Sigmoid colon (tissue), 7 donors: Measurements from ENCODE around the gene ZSCAN2. TPM values are rescaled to one million over a fixed set of nuclear protein-coding genes. Genes with fewer than 3 reads are reported as not detected.
"Not testable (repeated sequence)": the region's sequence is repeated elsewhere in the genome, so short reads cannot be mapped to it uniquely, and the experiment has no call there.

Source experiments
- DNase-seq: peaks from one replicate; pipeline ENCODE4 v3.0.0-alpha.2; 2019
- H3K27ac ChIP-seq, 4 donors: fragments of 200-600 bp; sonication (generic); one replicate each; pipeline ENCODE4 v1.5.1; 2016 to 2019; ENCODE audit warnings: mild to moderate bottlenecking in 1 of 4
- H3K27me3 ChIP-seq, 3 donors: fragments of 200-600 bp; sonication (generic); one replicate each; pipeline ENCODE4 v1.5.1; 2019; ENCODE audit warnings: mild to moderate bottlenecking in 1 of 3
- H3K36me3 ChIP-seq, 4 donors: fragments of 200-600 bp; sonication (generic); one replicate each; pipeline ENCODE4 v1.5.1; 2016 to 2019
- H3K4me1 ChIP-seq, 4 donors: fragments of 200-600 bp; sonication (generic); one replicate each; pipeline ENCODE4 v1.5.1; 2017 to 2019
- H3K4me3 ChIP-seq, 4 donors: fragments of 200-600 bp; sonication (generic); one replicate each; pipeline ENCODE4 v1.5.1; 2017 to 2019; ENCODE audit warnings: mild to moderate bottlenecking in 2 of 4, moderate library complexity in 1 of 4
- H3K9me3 ChIP-seq, 4 donors: fragments of 200-600 bp in 3 of 4; sonication (generic) in 3 of 4; one replicate each; pipeline versions ENCODE4 v1.5.1 to v1.6.1; 2013 to 2019
- CTCF ChIP-seq, 4 experiments: fragments of 450-650 bp in 3 of 4; fragments of 200-600 bp in 1 of 4; IDR thresholded peaks; one replicate each; pipeline ENCODE4 v1.5.1; 2016 to 2019; ENCODE audit warnings: antibody characterized with exemption in 4 of 4, mild to moderate bottlenecking in 3 of 4, moderate library complexity in 2 of 4
- EP300 ChIP-seq, 4 donors: sonication (generic); formaldehyde crosslinking; IDR thresholded peaks; one replicate each; pipeline ENCODE4 v1.6.1; 2017; ENCODE audit warnings: antibody characterized with exemption in 4 of 4
- POLR2A ChIP-seq, 2 donors: fragments of 450-650 bp; IDR thresholded peaks; one replicate each; pipeline ENCODE4 v1.6.1; 2016; ENCODE audit warnings: antibody characterized with exemption in 2 of 2, mild to moderate bottlenecking in 2 of 2, moderate library complexity in 2 of 2
- POLR2AphosphoS5 ChIP-seq, 4 donors: sonication (generic); formaldehyde crosslinking; IDR thresholded peaks; one replicate each; pipeline ENCODE4 v1.6.1; 2017; ENCODE audit warnings: antibody characterized with exemption in 4 of 4
- WGBS, 2 donors: extraction: QIAGEN DNeasy Blood & Tissue Kit; methylation state at CpG; one replicate each; pipeline ENCODE4 v1.1.7; 2013; 5-methylcytosine and 5-hydroxymethylcytosine counted together
- intact Hi-C: fragments of 100-400 bp; cut with DNase I; formaldehyde crosslinking; loops from one replicate; pipeline ENCODE4 v1.15.1; 2023
- polyA plus RNA-seq, 3 donors: library from polyadenylated mRNA; stranded (reverse); fragments of 200-250 nt; gene quantifications; one replicate each; pipeline ENCODE4 v1.2.3, GENCODE V29; 2013
- total RNA-seq, 4 donors: library from RNA; depleted of rRNA; stranded (reverse); fragments of >200 nt; gene quantifications; one replicate each; pipeline ENCODE4 v1.1.0, GENCODE V29; 2016
- donor health status: healthy with polysubstance abuse.
- donor health status: Bipolar disorder and iron deficiency.
- donor health status: healthy.

Gene ZSCAN2
- total RNA-seq (10 to 100 TPM in 1 of 4 donors, 1 to 10 TPM in 3; 4.2 to 17.0 (median 6.8) TPM), polyA plus RNA-seq (1 to 10 TPM; 2.4 to 6.9 (median 4.2) TPM)

GRCh38 chr15:84600687-84601554, at the start of gene ZSCAN2:
Gene ZSCAN2 (plus strand): TSS chr15:84601009. CDS start chr15:84603928, 2,919 bp downstream.
- Histone ChIP-seq H3K27ac (peak within 1 kb of the TSS; percentile 74 to 84 (median 78)), H3K4me3 (peak within 1 kb of the TSS; percentile 77 to 98 (median 91)), H3K27me3 (no peaks in the 10 kb centered on the region), H3K4me1 (peaks cover 0 to 22% (median 10%) of the 10 kb centered on the region in 4 donors), H3K36me3 (peaks cover 0 to 22% (median 2%) of the 10 kb centered on the region in 4 donors), H3K9me3 (no peaks in the 10 kb centered on the region)
- TF ChIP-seq POLR2AphosphoS5 (IDR thresholded peaks at IDR 0.05) (peak in 3 of 4 donors; percentile 33 to 61 (median 56)), EP300 (IDR thresholded peaks at IDR 0.05) (peak in 1 of 4 donors; percentile 12), CTCF (IDR thresholded peaks at IDR 0.05) (no peak)
- WGBS, 2 donors, result 0% methylated on average over 68 of the region's 68 CpGs
- peak; percentile 97 for DNase-seq
- intact Hi-C loops, result loop anchor here (1.0 to 2.0 kb wide), 3 partner anchors 30 to 278 kb away; partner anchors contain the start of gene WDR73

GRCh38 chr15:84551624-84552023, 49.2 kb upstream of the ZSCAN2 start:
- H3K36me3 ChIP-seq, result peaks cover 0 to 25% (median 0%) of the 10 kb centered on the region in 4 donors
- H3K27ac ChIP-seq, H3K9me3 ChIP-seq, DNase-seq, H3K4me3 ChIP-seq, intact Hi-C loops, H3K27me3 ChIP-seq, H3K4me1 ChIP-seq: not testable (repeated sequence)
- 99 to 100% methylated on average over 2 of the region's 2 CpGs for WGBS, 2 donors

- no peak overlapping the region for H3K4me3 ChIP-seq
- no peak for DNase-seq
- no peaks in the 10 kb centered on the region for H3K4me1 ChIP-seq
- no peaks in the 10 kb centered on the region for H3K9me3 ChIP-seq
- H3K36me3 ChIP-seq, result peaks cover 0 to 24% (median 0%) of the 10 kb centered on the region in 4 donors
- no peak overlapping the region for H3K27ac ChIP-seq
- 92 to 96% methylated on average over 1 of the region's 1 CpG for WGBS, 2 donors
- no peaks in the 10 kb centered on the region for H3K27me3 ChIP-seq
- TF ChIP-seq POLR2A (IDR thresholded peaks at IDR 0.05) (no peak), EP300 (IDR thresholded peaks at IDR 0.05) (no peak), CTCF (IDR thresholded peaks at IDR 0.05) (no peak), POLR2AphosphoS5 (IDR thresholded peaks at IDR 0.05) (no peak)
- intact Hi-C loops, result no loop called here
Measured at GRCh38 chr15:84552896-84553295, 47.9 kb upstream of the ZSCAN2 start.

- H3K9me3 ChIP-seq, H3K27me3 ChIP-seq, H3K4me1 ChIP-seq, DNase-seq, intact Hi-C loops, H3K4me3 ChIP-seq, H3K27ac ChIP-seq: not testable (repeated sequence)
- 95 to 100% methylated on average over 2 of the region's 3 CpGs for WGBS, 2 donors
- peaks cover 0 to 15% (median 0%) of the 10 kb centered on the region in 4 donors for H3K36me3 ChIP-seq
Measured at GRCh38 chr15:84556690-84557089, 44.1 kb upstream of the ZSCAN2 start.

- 77 to 92% methylated on average over 6 of the region's 6 CpGs for WGBS, 2 donors
- H3K36me3 ChIP-seq, DNase-seq, H3K9me3 ChIP-seq, intact Hi-C loops, H3K27ac ChIP-seq, H3K4me3 ChIP-seq, H3K27me3 ChIP-seq: not testable (repeated sequence)
- peaks cover 0 to 16% (median 8%) of the 10 kb centered on the region in 4 donors for H3K4me1 ChIP-seq
Measured at GRCh38 chr15:84568021-84568420, 32.8 kb upstream of the ZSCAN2 start.

- TF ChIP-seq POLR2A (IDR thresholded peaks at IDR 0.05) (no peak), POLR2AphosphoS5 (IDR thresholded peaks at IDR 0.05) (no peak), EP300 (IDR thresholded peaks at IDR 0.05) (no peak), CTCF (IDR thresholded peaks at IDR 0.05) (no peak)
- H3K4me1 ChIP-seq, result peaks cover 0 to 16% (median 8%) of the 10 kb centered on the region in 4 donors
- DNase-seq, result peak; percentile 80
- H3K27me3 ChIP-seq, result no peaks in the 10 kb centered on the region
- peak overlapping the region; percentile 61 to 81 (median 69) for H3K4me3 ChIP-seq
- H3K9me3 ChIP-seq, result no peaks in the 10 kb centered on the region
- intact Hi-C loops, result loop anchor here (2.0 kb wide), 1 partner anchor 63 kb away; no protein-coding TSS in a partner anchor
- H3K27ac ChIP-seq, result peak overlapping the region; percentile 86 to 95 (median 94)
- WGBS, 2 donors, result 0% methylated on average over 52 of the region's 52 CpGs
- H3K36me3 ChIP-seq, result no peaks in the 10 kb centered on the region
Measured at GRCh38 chr15:84570164-84570735, 30.6 kb upstream of the ZSCAN2 start.
